A172 (cell line): ENCODE data around the gene PDCD4. TPM values are rescaled to one million over a fixed set of nuclear protein-coding genes. Genes with fewer than 3 reads are reported as not detected.
"Not testable (repeated sequence)": the region's sequence is repeated elsewhere in the genome, so short reads cannot be mapped to it uniquely, and the experiment has no call there.

ENCODE experiments used
- DNase-seq: peaks from one replicate; pipeline ENCODE4 v3.0.0-alpha.2; 2015; ENCODE audit warnings: low spot score
- total RNA-seq: library from RNA; depleted of rRNA; stranded (reverse); fragments of >200 nt; shearing (Covaris generic); gene quantifications from 2 replicates; pipeline ENCODE4 v1.2.3, GENCODE V29; 2014

Gene PDCD4
- total RNA-seq, 1 experiment from 2014 or later = 23.2 TPM

DNA sequence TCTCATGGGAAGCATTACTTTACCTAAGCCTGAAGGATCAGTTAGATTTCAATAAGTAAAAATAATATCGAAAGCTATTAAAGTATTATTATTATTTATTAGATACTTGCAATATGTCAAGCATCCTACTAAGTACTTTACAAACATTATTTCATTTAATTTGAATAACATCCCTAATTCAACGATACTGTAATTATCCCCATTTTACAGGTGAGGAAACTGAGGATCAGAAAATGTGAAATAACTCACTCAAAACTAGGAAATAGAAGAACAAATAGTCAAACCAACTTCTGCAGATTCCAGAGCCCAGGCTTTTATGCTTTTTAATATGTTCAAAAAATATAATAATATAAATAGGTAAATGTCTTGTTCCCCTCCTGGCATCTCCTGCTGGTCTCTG, 10.3 kb upstream of the PDCD4 start:
- no peak for DNase-seq

DNA sequence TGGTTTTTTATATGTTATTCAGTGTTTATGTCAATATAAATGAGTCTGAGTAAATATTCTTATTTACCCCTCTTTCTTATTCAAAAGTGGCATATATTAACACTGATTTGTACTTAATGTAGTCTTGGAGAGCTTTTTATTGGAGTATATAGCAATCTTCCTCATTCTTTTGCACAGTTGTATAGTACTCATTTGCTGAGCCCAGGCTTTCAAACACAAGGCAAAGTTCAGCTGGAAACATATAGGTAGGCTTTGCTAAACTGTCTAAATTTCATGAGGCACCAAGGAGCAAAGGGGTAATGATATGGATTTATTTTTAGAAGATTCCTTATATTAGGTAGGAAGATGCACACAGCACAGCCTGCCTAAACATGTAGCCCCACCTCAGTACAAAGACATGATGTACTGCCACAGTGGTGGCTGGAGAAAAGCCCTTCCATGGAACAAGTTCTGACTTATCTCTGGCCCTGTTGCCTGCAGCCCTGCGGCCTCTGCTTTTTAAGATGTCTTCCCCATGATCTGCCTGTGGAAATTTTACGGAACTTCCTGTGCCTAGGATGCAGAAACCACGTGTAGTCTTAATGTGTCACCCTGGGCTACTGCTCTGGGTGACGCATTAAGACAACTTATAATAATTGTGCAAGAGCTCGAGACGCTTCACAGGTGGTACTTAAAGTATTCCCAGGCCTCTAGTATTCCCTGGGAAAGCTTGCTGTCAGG, 9.6 kb upstream of the PDCD4 start:
- DNase-seq = no peak

DNA sequence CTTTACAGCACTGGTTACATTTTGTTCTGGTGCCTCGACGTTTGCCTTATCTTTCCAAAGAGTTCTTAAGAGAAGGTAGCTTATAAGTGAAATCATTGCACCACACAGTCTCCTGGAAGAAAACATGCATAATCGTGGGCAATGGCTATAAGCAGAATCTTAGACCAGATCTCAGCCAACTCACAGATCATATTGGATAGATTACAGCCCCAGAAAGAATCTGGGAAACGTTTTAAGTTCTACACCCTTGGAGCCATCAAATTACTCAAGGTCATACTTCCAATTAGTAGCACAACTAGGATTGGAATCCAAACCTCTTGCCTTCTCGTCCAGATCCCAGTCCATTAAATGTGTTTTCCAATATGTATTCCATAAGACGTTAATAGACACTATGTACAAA, 8.8 kb upstream of the PDCD4 start:
- DNase-seq = no peak

DNA sequence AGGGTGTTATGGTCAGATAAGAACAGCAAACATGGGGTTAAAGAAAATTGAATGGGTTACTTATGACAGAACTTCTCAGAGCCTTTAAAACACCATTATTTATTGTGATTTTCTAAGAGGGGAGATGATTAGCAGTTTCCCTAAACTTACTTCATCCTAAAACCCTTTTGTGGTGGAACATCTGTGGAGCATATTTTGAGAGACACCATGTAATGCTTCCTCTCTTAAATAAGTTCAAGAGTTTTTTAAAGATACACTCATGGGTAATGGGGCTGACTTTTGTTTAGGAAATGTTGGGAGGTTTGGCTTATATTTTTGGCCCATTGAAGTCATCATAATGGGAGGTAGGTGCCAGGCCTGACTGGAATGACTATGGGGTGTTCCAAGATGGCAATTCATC, 8.4 kb upstream of the PDCD4 start:
- DNase-seq = no peak

DNA sequence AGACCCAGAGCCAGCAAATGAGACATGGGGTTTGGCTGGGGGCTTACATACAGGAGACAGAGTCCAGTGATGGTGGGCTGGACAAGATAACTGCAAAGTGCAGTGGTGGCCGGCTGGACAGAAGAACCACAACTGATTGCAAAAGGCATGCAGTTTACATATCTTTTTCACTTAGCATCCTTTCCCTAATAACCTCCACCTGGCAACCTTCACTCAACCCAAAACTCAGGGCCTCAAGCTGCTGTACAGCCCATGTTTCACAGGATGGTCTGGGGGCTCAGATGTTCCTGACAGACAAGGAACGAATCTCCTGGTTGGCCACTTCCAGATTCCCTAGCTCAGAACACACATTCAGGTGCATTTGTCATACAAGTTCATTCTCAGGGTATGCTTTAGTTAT, 7.8 kb upstream of the PDCD4 start:
- no peak for DNase-seq

DNA sequence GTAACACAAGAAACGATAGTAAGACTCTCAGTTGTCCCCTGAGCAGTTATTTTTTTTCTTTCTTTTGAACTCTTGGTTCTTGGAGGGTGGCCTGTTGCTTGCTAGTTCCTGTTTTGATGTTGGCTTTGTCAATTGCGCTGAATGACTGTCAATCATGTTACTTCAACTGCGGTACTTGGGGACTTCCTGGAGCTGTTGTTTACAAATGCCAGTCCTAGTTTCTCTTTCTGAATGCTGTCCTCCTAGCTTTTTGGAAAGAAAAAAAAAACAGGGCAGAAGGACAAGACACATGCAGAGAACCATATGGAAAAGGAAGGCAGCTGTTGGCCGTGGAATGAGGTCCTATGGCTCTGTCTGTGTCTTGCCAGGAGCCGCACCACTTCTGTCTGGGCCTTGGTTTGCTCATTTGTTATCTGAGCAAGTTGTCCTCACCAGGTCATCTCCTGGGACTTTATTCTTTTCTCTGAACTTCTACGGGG, 7.0 kb upstream of the PDCD4 start:
- DNase-seq = no peak

DNA sequence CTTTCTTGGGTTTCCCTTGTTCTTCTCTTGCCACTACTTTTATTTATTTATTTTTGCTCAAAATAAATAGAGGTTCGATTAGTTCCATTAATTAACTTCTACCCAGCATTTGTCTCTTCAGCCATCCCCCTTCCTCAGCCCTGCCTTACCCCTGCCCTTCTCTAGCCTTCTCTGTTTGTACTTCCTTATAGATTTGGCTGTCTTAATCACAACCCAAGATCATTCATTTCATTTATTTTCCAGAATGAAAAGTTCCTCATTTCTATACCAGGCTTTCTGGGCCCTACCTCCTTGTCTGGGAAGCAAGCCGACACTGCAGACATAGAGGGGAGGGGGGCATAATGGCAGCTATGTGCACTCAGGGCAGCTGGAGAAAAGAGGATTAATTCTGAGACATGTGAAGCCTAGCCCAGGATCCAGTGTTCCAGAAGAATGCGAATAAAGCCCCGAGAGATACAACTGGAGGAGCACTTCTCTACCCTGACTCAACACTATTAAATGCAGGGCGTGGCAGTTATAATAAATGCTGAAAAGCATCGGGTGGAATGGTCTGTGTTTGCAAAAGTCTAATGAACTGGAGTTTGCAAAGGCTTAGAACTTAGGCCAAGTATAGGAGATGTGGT, 6.4 kb upstream of the PDCD4 start:
- peak; percentile 74 for DNase-seq

DNA sequence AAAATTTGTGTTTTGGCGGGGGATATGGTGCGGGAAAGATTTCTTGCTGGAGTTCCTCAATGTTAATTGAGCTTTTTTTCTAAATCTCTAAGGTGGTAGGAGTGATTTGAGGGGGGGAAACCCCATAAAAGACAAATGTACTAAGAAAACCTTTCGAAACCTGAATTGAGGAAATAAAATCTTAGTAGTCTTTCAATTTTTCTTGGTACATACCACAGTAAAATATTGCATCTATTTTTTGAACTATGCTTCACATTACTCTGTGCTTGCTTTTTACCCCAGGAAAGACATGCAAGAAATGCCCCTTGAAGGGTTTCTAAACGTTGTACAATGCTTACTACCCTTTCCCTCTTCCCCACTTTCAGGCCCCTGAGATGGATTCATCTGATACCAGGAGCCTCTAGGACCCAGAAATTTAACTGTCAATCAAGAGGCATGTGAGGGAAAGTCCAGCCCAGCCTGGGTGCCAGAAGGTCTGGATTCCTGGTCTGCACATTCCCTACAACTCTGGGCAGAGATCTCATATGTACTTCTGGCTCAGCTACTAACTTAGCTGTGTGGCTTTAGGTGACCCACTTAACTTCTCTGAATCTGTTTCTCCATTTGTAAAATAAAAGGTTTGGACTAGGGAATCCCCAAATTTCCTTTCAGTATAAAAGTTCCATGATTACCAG, 5.8 kb upstream of the PDCD4 start:
- peak; percentile 35 for DNase-seq

DNA sequence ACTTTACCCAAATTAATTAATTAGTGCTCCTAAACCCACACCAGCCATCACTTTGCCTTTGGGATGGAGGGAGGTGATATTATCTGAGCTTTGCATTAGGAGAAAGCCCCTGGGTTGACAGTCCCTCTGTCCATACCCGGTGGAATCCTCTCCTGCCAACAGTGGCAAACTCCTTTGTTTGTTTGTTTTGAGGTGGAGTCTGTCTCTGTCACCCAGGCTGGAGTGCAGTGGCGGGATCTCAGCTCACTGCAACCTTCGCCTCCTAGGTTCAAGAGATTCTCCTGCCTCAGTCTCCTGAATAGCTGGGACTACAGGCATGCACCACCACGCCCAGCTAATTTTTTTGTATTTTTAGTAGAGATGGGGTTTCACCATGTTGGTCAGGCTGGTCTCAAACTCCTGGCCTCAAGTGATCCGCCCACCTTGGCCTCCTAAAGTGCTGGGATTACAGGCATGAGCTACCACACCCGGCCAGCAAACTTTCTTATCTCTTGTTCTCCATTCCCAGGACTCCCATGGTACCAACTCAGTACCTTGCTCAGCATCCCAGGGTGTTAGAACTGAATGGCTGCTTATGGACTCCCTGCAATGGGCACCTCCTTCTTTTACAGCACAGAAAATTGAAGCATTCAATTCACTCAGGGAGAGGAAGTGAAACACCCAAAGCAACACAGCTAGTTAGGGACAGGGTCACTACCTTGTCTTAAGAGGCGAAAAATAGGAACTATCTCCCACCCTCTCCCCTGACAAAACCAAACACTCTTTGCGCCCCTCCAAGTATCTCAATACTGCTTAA, 4.5 kb upstream of the PDCD4 start:
- not testable (repeated sequence) for DNase-seq

DNA sequence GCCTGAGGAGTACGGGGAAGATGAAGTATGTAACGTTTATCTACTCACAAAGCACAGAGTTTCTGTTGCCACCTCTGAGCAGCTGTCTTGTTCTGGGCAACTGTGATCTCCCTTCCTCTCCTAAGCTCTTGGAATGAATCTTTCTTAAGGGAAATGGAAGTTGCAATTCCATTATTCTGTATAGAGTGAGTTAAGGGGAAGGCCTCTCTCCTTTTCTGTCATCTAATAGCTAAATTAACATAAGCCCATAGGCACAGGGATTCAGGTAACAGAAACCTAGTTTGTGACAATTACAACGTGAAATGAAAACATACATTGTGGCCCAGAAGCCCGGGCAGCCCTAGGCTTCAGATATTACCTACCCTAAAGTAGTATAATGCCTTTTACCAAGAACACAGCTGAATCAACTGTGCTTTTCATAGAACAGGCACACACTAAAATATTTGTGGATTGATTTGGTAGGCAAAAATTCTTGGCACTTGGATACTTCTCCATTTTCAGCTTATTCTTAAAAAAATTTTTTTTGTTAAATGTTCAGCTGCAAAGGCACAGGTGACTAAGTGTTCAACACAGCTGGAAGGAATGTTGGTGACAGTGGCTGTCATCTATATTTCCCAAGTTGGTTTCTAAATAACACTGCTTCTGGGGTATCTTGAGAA, 3.8 kb upstream of the PDCD4 start:
- DNase-seq = no peak

DNA sequence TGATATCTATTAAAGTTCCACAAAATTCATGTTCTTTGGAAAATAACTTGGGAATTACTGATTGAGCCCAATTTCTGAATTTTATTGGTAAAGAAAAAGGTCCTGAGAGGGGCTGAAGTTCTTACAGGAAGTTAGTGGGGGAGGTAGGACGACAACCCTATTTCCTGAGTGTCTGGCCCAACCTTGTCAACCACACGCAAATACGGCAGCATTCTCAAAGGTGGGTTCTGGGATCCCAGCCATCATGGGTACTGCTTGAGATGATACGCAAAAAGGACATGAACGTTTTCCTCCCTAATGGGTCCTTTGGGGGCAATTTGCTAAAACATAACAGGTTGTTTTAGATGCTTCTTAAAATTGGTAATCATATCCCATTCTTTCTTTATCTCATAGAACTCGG, 2.7 kb upstream of the PDCD4 start:
- DNase-seq = no peak

DNA sequence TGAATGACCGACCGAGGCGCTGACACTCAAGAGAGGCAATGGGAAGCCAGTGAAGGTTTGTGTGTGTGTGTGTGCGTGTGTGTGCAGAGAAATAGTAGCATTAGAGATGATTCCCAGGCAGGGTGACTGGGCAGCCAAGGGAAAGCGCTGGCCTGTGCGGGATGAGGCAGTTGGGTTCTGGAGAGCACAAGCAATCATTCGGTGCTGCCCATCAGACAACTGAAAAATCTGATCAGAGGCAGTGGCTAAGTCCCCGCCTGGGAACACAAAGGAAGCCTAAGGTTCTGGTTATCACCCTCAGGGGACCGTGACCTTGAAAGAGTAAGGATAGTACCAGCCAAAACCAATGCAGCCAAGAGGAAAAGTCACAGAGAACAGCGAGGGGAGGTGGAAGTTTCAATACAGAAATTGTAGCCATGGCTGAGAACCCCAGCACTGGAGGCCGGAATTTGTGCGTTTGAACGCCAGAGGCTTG, 868 bp upstream of the PDCD4 start:
- no peak for DNase-seq

DNA sequence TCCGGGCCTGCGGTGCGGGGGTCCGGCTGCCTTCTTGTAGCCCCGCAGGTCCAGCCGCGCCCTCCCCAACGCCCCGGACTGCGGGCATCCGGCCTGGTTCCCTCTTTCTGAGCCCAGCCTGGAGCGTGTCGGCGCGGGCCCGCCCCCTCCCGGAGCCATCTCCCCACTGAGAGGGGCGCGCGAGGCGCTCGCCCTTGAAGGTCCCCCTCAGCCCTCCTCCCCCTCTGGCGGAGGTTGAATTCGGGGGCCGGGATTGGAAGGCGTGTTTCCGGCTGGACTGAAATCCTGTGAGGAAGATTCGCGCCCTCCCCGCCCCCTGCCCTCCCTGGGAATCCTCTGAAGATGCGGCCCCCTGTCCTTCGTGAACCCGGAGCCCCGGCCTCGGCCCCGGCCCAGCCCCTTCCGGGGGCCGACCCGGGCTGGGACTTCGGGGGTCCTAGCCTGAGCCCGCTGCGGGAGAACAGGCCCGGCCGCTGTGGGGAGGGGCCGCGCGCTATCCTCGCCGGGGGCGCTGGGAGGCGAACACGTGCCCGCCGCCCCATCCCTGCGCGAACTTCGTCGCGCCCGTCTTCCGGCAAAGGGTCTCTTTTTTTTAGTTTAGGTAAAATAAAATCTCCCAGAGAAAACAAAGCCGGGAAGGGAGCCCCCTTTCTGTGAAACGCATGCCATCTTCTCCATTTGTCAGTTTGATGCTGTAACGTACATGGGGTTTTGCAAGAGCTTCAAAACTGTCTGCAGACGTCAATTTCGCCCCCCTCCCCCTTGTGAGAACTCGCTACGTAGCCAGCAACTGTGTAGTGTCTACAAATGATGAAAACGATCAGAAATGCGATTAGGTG, 636 bp downstream of the PDCD4 start:
- DNase-seq = peak; percentile 56

DNA sequence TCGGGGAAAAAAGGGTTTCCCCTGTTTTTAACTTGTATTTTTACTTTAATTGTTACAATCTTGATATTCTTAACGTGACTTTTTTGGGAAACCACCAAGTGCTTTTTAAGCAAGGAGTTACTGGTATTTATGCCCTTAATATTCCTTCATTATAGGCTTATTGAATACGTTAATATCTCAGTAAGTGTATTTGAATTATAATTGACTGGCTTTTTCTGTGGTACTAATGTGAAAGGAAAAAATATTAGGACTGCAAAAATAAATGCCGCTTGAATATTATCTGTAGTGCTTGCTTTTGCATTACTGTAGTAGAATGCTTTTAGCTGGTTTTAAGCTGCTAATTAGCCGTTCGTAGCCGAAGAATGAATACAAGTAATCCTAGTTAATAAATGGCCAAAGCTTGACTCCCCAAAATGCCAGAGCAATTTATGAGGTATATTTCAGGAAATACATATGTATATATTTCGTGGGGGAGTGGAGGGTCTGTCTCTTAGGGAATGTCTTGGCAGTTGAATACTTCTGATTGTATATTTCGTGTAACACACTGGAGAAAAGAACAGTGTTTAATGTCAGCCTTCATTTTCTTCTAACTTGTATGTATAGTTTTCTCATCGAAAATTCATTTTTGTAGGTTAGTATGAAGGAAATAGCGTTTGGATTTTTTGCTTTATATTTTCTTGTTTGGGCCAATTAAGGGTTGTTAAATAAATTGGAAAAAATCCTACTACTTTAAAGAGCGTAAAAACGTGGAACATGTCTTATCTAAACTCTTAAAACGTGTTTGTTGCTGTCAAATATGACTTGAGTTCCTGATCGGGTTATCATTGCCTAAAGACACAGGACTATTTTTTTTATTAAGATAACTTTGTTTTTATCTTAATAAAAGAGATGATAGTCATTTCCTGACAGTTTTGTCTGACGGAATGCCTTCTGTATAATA, 1.5 kb downstream of the PDCD4 start:
- no peak for DNase-seq

DNA sequence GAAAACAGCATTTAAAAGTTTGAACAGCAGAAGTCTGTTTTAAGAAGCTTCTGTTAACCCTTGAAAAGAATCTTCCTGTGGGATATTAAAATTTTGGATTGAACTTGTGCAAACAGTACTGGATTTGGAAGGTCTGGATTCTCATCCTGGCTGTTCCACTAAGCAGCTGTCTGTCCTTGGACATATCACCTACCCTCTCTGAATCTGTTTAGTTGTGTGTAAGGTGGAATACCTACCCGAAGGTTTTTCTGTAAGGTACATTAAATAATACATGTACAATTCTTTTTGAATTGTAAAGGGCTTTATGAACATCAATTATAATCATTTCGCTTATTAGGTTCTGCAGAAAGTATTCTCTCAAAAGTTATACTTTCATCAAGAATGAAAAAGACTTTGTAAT, 2.2 kb downstream of the PDCD4 start:
- no peak for DNase-seq

DNA sequence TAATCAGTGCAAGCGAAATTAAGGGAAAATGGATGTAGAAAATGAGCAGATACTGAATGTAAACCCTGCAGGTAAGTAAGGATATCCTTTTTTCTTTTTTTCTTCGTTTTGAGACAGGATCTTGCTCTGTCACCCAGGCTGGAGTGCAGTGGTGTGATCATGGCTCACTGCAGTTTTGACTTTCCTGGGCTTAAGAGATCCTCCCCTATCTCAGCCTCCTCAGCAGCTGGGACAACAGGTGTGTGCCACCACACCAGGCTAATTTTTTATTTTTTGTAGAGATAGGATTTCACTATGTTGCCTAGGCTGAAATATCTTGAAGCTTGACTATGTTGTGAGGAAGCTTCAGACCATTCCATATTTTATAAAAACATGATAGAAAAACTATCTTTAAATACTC, 4.3 kb downstream of the PDCD4 start:
- DNase-seq = no peak

DNA sequence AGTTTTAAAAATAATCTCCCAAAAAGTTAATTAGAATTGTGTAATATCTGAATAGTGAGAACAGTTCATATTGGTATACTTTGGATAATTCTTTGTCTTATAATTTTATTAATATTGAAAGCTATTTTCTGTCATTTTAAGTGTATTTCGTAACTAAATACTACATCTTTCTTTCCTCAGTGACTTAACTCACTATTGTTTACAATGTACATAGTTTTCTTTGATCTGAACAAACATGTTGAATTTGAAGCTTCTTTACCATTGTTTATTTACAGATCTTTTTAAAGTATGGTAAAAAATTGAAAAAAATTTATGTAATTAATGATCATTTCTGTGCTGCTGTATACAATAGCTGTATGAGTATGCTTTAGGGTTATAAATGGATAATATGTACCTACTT, 5.1 kb downstream of the PDCD4 start:
- DNase-seq = no peak

DNA sequence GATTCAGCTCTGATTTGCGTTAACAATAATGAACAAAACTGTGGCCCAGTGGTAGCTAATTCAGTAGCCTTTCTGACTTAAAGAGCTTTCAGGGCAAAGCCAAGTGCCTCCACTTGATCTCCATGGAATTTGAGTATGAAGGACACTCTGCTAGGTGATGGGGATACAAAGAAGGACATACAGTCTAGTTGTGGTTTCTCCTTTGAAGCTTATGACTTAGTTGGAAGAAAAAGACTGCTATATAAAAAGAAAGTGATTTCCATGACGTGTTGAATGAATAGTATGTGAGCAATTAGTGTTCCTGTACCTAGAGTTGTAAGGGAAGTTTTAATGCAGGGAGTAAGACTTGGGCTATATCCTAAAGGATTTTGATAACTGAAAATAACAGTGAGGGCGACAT, 8.3 kb downstream of the PDCD4 start:
- no peak for DNase-seq

DNA sequence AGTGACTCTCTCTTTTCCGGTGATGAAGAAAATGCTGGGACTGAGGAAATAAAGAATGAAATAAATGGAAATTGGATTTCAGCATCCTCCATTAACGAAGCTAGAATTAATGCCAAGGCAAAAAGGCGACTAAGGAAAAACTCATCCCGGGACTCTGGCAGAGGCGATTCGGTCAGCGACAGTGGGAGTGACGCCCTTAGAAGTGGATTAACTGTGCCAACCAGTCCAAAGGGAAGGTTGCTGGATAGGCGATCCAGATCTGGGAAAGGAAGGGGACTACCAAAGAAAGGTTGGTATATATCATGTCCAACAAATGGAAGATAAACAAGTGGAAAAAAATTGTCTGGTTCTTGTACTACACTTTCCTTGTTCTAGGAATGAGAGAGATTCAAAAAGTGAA, 9.5 kb downstream of the PDCD4 start:
- DNase-seq = no peak

DNA sequence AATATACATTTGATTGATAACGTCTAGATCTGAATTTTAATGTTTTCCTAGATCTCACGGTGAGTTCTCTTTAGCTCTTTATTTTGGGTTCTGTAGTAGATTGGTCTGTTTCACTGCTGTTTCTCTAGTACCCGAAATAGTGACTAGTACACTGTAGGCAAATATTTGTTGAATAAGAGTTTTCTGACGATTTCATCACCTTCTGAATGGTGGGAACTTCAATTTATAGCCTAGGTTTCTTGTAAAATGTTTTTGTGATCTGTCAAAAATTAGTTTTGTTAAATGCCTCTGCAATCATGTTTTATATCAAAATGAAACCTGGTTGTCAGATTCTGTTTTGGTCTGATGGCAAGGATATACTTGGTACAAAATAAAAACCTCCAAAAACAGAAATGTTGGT, 10.2 kb downstream of the PDCD4 start:
- DNase-seq = no peak
